ENCODE results near the gene MAEL.

The MAEL gene

GRCh38 chr1:167033646-167034045, 44.6 kb downstream of the MAEL start:
- no peaks in the 10 kb centered on the region for H3K4me1 ChIP-seq (ENCODE audit: insufficient read depth, low read length, poor library complexity, severe bottlenecking)
- no peaks in the 10 kb centered on the region for H3K9me3 ChIP-seq (ENCODE audit: insufficient read depth, low read depth, low read length)
- no peak overlapping the region for H3K4me2 ChIP-seq (ENCODE audit: low read depth, low read length, poor library complexity, severe bottlenecking)
- H2AFZ ChIP-seq (ENCODE audit: low read length): no peak overlapping the region
- H3F3A ChIP-seq (ENCODE audit: low read depth): no peaks in the 10 kb centered on the region
- no peak overlapping the region for H3K4me3 ChIP-seq (ENCODE audit: low read length, poor library complexity, severe bottlenecking)
- no peaks in the 10 kb centered on the region for H3K79me2 ChIP-seq (ENCODE audit: insufficient read depth, low read length)
- no peak overlapping the region for H3K9ac ChIP-seq (ENCODE audit: low read depth, low read length, poor library complexity, severe bottlenecking)
- H3K36me3 ChIP-seq (ENCODE audit: insufficient read depth, low read length): no peaks in the 10 kb centered on the region
- H3K27me3 ChIP-seq (ENCODE audit: insufficient read depth, low read length, poor library complexity, severe bottlenecking): no peaks in the 10 kb centered on the region
- H3K9me2 ChIP-seq (replicated peaks; ENCODE audit: low read depth, low read length): no peaks in the 10 kb centered on the region; the same call in 1 of the 2 replicates
- no peaks in the 10 kb centered on the region for H4K20me1 ChIP-seq (ENCODE audit: insufficient read depth, low read length, poor library complexity, severe bottlenecking)
- TF ChIP-seq EZH2phosphoT487 (IDR thresholded peaks at IDR 0.05; ENCODE audit: borderline replicate concordance) (no peak), CTCF (conservative IDR thresholded peaks at IDR 0.05; ENCODE audit: low read length) (no peak)

GRCh38 chr1:167043752-167044488, 54.8 kb downstream of the MAEL start:
- H2AFZ ChIP-seq (ENCODE audit: low read length): no peak overlapping the region
- H3K36me3 ChIP-seq (ENCODE audit: insufficient read depth, low read length): no peaks in the 10 kb centered on the region
- no peak overlapping the region for H3K4me3 ChIP-seq (ENCODE audit: low read length, poor library complexity, severe bottlenecking)
- H3K9ac ChIP-seq (ENCODE audit: low read depth, low read length, poor library complexity, severe bottlenecking): no peak overlapping the region
- no peaks in the 10 kb centered on the region for H3K4me1 ChIP-seq (ENCODE audit: insufficient read depth, low read length, poor library complexity, severe bottlenecking)
- H3F3A ChIP-seq (ENCODE audit: low read depth): no peaks in the 10 kb centered on the region
- TF ChIP-seq CTCF (conservative IDR thresholded peaks at IDR 0.05; ENCODE audit: low read length) (no peak), EZH2phosphoT487 (IDR thresholded peaks at IDR 0.05; ENCODE audit: borderline replicate concordance) (no peak)
- no peaks in the 10 kb centered on the region for H3K9me2 ChIP-seq (replicated peaks; ENCODE audit: low read depth, low read length)
- no peaks in the 10 kb centered on the region for H4K20me1 ChIP-seq (ENCODE audit: insufficient read depth, low read length, poor library complexity, severe bottlenecking)
- no peak overlapping the region for H3K4me2 ChIP-seq (ENCODE audit: low read depth, low read length, poor library complexity, severe bottlenecking)
- H3K79me2 ChIP-seq (ENCODE audit: insufficient read depth, low read length): no peaks in the 10 kb centered on the region
- H3K27me3 ChIP-seq (ENCODE audit: insufficient read depth, low read length, poor library complexity, severe bottlenecking): no peaks in the 10 kb centered on the region
- no peaks in the 10 kb centered on the region for H3K9me3 ChIP-seq (ENCODE audit: insufficient read depth, low read depth, low read length)

- H3K4me1 ChIP-seq (ENCODE audit: insufficient read depth, low read length, poor library complexity, severe bottlenecking): no peaks in the 10 kb centered on the region
- H4K20me1 ChIP-seq (ENCODE audit: insufficient read depth, low read length, poor library complexity, severe bottlenecking): no peaks in the 10 kb centered on the region
- peaks cover 69% of the 10 kb centered on the region; the same call in 1 of the 2 replicates for H3K36me3 ChIP-seq (ENCODE audit: insufficient read depth, low read length)
- H3K9me3 ChIP-seq (ENCODE audit: insufficient read depth, low read depth, low read length): no peaks in the 10 kb centered on the region
- H3K4me3 ChIP-seq (ENCODE audit: low read length, poor library complexity, severe bottlenecking): no peak overlapping the region
- H3F3A ChIP-seq (ENCODE audit: low read depth): no peaks in the 10 kb centered on the region; the same call in 1 of the 2 replicates
- TF ChIP-seq EZH2phosphoT487 (IDR thresholded peaks at IDR 0.05; ENCODE audit: borderline replicate concordance): no peak
- H2AFZ ChIP-seq (ENCODE audit: low read length): no peak overlapping the region
- no peaks in the 10 kb centered on the region for H3K79me2 ChIP-seq (ENCODE audit: insufficient read depth, low read length)
- no peaks in the 10 kb centered on the region for H3K9me2 ChIP-seq (replicated peaks; ENCODE audit: low read depth, low read length)
- H3K4me2 ChIP-seq (ENCODE audit: low read depth, low read length, poor library complexity, severe bottlenecking): no peak overlapping the region
- H3K27me3 ChIP-seq (ENCODE audit: insufficient read depth, low read length, poor library complexity, severe bottlenecking): no peaks in the 10 kb centered on the region
- H3K9ac ChIP-seq (ENCODE audit: low read depth, low read length, poor library complexity, severe bottlenecking): no peak overlapping the region
These were observed 62.8 kb downstream of the MAEL start for GRCh38 chr1:167051907-167052306.

GRCh38 chr1:167052389-167052788, 63.3 kb downstream of the MAEL start:
- no peak overlapping the region for H3K9ac ChIP-seq (ENCODE audit: low read depth, low read length, poor library complexity, severe bottlenecking)
- no peak overlapping the region for H3K4me2 ChIP-seq (ENCODE audit: low read depth, low read length, poor library complexity, severe bottlenecking)
- H3K4me3 ChIP-seq (ENCODE audit: low read length, poor library complexity, severe bottlenecking): no peak overlapping the region
- no peaks in the 10 kb centered on the region for H4K20me1 ChIP-seq (ENCODE audit: insufficient read depth, low read length, poor library complexity, severe bottlenecking)
- H3F3A ChIP-seq (ENCODE audit: low read depth): peaks cover under 1% of the 10 kb centered on the region; the same call in 1 of the 2 replicates
- no peaks in the 10 kb centered on the region for H3K79me2 ChIP-seq (ENCODE audit: insufficient read depth, low read length)
- H3K36me3 ChIP-seq (ENCODE audit: insufficient read depth, low read length): peaks cover 70% of the 10 kb centered on the region; the same call in 1 of the 2 replicates
- H2AFZ ChIP-seq (ENCODE audit: low read length): no peak overlapping the region
- H3K9me3 ChIP-seq (ENCODE audit: insufficient read depth, low read depth, low read length): no peaks in the 10 kb centered on the region
- no peaks in the 10 kb centered on the region for H3K4me1 ChIP-seq (ENCODE audit: insufficient read depth, low read length, poor library complexity, severe bottlenecking)
- H3K9me2 ChIP-seq (replicated peaks; ENCODE audit: low read depth, low read length): no peaks in the 10 kb centered on the region
- H3K27me3 ChIP-seq (ENCODE audit: insufficient read depth, low read length, poor library complexity, severe bottlenecking): no peaks in the 10 kb centered on the region
- TF ChIP-seq CTCF (conservative IDR thresholded peaks at IDR 0.05; ENCODE audit: low read length): peak; percentile 56
- TF ChIP-seq EZH2phosphoT487 (IDR thresholded peaks at IDR 0.05; ENCODE audit: borderline replicate concordance): no peak

Data from Loucy (cell line).